Fibroblast of lung (primary cell): ENCODE measurements around the gene AVPR1B.

Experiments
- EZH2 ChIP-seq: IDR thresholded peaks from 2 replicates; pipeline ENCODE4 v1.5.1; 2012; ENCODE audit warnings: low read length, control low read depth, mild to moderate bottlenecking; ENCODE audit errors: missing control alignments
- TF ChIP-seq, protein P1 (sequence below), 2 donors: IDR thresholded peaks in 1 of 2; conservative IDR thresholded peaks in 1 of 2; 1 replicate in 1 of 2; 2 replicates in 1 of 2; pipeline ENCODE4 v1.5.1; 2011 to 2012; ENCODE audit warnings: low read length in 2 of 2, control low read depth in 1 of 2, inconsistent platforms in 1 of 2, low read depth in 1 of 2, mild to moderate bottlenecking in 1 of 2

DNA sequence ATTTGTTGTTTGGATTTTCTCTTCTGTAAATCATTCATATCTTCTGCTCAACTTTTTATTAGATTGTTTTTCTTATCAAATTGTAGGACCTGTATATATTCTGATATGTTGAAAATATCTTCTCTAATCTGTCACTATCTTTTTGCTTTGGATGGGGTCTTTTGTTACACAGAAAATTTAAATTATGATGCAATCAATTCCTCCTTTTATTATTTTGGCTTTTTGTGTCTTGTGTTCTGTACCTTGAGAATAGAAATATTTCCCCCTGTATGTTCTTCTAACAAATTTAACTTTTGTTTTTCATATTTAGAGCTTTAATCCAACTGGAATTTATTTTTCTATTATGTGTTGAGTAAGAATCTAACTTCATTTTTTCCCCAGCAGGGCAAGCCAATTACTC lies 3.2 kb upstream of the AVPR1B start:
- no peak for TF ChIP-seq EZH2
- TF ChIP-seq, protein P1, sequence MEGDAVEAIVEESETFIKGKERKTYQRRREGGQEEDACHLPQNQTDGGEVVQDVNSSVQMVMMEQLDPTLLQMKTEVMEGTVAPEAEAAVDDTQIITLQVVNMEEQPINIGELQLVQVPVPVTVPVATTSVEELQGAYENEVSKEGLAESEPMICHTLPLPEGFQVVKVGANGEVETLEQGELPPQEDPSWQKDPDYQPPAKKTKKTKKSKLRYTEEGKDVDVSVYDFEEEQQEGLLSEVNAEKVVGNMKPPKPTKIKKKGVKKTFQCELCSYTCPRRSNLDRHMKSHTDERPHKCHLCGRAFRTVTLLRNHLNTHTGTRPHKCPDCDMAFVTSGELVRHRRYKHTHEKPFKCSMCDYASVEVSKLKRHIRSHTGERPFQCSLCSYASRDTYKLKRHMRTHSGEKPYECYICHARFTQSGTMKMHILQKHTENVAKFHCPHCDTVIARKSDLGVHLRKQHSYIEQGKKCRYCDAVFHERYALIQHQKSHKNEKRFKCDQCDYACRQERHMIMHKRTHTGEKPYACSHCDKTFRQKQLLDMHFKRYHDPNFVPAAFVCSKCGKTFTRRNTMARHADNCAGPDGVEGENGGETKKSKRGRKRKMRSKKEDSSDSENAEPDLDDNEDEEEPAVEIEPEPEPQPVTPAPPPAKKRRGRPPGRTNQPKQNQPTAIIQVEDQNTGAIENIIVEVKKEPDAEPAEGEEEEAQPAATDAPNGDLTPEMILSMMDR (conservative IDR thresholded peaks at IDR 0.05 in 1 of 2, IDR thresholded peaks at IDR 0.05 in 1 of 2; ENCODE audit: low read depth in 1 of 2, low read length in 2 of 2) = no peak
